GM19023 (cell line): Measurements from ENCODE around the gene OXLD1.
"Not testable (repeated sequence)": the region's sequence is repeated elsewhere in the genome, so short reads cannot be mapped to it uniquely, and the experiment has no call there.

Source experiments
- ATAC-seq: cut with Tn5 transposase; IDR thresholded peaks from one replicate; pipeline ENCODE4 v1.9.1; 2021; ENCODE audit warnings: mild to moderate bottlenecking, moderate library complexity; ENCODE audit not compliant: unreplicated experiment

Gene OXLD1

DNA sequence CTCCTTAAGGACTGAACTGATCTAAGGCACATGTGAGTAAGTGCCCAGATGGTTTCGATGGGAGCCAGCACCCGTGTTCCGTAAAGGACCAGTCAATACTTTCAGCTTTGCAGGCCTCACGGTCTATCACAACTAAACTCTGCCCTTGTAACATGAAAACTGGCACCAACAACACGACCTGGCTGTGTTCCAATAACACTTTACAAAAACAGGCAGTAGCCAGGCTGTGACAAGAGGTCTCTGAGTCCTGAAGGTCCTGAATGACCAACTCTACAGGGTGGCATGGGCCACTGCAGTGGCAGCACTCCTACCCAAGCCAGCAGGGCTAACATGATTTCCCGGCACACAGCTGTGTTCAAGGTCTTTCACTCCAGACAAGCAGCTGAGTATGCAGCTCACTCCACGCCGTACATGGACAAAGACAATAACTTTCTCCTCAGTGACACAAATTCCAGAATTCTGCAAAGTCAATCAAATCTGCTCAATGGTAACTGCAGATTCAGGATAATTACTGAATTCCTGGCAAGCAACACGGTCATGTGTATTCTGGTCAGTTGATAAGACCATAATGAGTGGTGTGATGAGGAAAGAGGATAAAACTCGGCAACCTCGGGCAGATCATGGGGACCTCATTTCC, 44.8 kb downstream of the OXLD1 start:
- ATAC-seq, result no peak

DNA sequence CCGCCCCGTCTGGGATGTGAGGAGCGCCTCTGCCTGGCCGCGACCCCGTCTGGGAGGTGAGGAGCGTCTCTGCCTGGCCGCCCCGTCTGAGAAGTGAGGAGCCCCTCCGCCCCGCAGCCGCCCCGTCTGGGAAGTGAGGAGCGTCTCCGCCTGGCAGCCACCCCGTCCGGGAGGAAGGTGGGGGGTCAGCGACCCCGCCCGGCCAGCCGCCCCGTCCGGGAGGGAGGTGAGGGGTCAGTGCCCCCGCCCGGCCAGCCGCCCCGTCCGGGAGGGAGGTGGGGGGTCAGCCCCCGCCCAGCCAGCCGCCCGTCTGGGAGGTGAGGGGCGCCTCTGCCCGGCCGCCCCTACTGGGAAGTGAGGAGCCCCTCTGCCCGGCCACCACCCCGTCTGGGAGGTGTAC, 48.1 kb downstream of the OXLD1 start:
- not testable (repeated sequence) for ATAC-seq

DNA sequence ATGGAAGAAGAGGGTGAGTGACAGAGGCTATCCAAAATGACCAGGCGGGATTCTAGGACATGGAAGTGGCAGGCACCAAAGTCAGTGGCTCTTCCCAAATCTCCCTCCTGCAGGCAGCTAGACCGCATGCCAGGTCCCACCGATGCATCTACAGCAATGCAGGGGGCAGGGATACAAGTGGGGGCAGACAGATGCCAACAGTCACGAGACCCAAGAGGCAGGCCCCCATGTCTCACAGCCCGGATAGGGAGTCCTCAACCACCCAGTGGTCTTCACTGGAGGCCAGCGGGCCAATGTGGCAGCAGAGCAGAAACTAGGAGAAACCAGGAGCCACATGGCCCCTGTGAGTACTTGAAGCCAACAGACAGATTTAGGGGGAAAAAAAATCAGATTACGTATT, 49.5 kb downstream of the OXLD1 start:
- ATAC-seq, result no peak

DNA sequence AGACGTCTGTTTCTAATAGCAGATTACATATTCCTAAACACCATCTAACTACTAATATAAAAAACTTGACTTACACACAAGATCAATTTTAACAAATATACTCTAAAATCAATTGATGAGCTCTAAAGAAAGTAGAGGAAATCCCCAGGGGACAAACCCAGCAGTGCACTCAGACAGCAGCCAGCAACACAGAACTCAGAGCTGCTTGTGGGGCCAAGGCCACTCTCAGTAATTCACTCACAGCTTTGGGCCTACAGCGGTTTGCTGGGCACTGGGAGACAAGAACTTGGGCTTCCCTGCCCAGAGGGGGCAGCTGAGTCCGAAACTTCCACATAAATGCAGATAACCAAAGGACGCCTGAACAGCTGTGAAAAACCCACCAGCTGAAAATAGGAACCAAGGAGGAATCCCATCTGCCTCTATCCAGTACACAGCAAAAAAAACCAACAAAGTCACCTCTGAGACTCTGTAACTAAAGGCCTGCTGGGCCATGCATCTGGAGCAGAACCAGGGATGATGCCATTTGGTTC, 50.9 kb downstream of the OXLD1 start:
- ATAC-seq, result no peak
